Activated CD4-positive, alpha-beta T cell treated with anti-CD3 and anti-CD28 coated beads, Interleukin-2, Interleukin-6, amounts not matched to agents 100 ng/mL and 50 ng/mL, durations not matched to agents 16 hours and 8 hours (primary cell): Measurements from ENCODE around the gene VPS4A.
A peak's percentile ranks its signal among the peaks of the same experiment; 100 is the strongest.
"Not testable (repeated sequence)": the region's sequence is repeated elsewhere in the genome, so short reads cannot be mapped to it uniquely, and the experiment has no call there.

ENCODE experiments used
- DNase-seq: peaks from one replicate; pipeline ENCODE4 v3.0.0-alpha.2; 2020

VPS4A gene

DNA sequence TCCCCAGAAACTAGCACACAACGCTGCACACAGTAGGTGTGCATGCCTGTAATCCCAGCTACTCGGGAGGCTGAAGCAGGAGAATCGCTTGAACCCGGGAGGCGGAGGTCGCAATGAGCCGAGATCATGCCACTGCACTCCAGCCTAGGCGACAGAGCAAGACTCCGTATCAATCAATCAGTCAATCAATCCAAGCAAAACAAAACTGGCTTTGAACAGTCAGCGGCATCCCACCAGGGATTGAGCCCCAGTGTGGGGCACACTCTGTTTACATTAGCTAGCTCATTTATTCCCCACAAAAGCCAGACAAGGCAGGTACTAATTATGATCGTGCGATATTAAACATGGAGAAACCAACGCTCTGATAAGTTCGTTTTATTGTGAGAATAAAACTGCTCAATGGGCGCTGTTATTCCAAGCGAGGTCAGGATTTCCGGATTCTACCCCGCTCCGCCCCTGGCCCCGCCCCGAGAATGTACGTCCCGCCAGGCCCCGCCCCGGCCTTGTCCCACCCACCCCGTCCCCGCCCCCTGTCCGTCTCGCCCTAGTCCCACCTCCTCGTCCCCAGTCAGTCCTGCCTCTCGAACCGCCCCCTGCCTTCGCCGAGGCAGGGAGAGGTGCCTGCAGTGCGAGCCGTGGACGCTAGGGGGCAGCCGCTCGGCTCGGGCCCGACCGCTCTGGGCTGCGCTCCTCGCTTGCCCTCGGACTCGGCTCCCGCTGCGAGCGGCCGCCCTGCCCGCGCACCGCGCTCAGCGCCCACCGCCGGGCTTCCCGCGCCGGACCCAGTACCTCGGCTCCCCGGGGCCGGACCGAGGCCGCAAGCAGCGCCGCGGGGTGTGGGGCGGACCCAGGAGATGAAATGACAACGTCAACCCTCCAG lies at the start of gene VPS4A:
VPS4A (plus strand) TSS at position 698 of the 880 bp plus-strand sequence; CDS start at position 860, 162 bp downstream.
- DNase-seq, result peak; percentile 98

DNA sequence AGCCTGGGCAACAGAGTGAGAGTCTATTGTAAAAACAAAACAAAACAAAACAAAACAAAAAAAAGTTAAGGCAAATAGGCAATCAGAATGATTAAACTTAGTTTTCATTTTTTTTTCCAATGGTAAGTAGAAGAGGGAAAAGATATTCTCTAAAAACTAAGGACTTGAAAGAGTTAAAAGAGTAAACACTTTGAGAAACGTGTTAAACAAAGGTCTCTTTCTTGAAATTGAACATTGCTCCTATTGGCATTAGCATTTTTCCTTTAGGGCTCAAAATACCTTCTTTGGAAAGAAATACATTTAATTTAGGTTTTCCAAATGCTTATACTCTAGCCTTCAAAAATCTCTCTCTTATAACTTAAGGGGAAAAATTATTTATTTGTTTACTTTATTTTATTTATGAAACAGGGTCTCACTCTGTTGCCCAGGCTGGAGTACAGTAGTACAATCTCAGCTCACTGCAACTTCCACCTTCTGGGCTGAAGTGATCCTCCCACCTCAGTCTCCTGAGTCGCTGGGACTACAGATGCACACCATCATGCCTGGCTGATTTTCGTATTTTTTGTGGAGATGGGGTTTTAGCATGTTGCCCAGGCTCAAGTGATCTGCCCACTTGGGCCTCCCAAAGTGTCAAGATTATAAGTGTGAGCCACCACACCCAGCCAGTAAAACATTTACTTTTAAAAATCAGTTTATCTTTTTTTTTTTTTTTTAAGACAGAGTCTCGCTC lies 44.7 kb upstream of the VPS4A start:
- no peak for DNase-seq

DNA sequence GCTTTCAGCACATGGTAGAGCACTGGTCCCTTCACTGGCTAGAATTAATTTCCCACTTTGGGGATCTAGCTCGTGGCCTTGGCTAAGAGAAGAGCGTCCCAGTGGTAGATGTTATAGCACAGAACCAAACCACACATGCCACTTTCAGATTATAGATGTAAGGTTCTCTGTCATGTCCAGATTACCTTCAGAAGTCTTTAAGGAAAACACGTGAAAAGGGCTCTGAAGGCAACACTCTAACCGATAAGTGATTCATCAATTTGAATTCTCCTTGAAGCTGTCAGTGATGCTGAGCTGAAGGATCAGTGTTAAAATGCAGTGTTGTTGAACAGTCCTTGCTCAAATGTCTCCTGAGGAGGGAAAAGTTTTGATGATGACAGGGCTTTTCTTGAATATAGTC lies 43.5 kb upstream of the VPS4A start:
- no peak for DNase-seq

DNA sequence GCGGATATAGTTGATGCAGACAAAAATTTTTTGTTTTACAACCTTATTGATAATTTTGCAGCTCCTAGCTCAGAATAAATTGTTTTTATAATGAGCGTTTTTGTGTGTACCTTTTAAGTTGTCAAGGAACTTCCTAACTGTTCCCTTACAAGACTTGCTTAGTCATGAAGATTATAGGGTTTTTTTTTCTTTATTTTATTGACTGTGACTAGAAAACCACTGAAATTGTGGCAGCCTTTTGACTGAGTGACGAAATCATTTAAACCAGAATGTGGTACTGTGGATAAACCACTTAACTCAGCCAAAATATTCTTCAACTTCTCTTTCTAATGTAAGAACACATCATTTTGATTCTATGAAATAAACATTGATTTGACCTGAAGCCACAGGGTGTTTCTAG lies 40.8 kb upstream of the VPS4A start:
- DNase-seq, result no peak

DNA sequence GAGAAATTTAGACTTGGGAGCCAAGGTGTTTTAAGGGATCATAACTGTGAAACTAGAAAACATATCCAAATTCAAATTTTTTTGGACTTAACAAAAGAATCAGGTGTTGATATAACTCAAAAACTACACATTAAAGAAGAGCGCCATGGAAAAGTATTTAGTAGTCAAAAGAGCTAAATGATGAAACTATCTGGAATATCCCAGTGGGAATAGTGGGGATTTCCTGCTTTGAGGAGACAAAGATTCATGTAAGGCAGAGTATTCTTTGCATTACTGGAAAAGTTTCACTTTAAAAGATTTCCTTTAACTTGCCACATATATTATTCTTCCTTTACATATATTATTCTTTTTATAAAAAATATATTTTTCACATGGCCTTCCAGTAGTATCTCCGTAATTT lies 40.3 kb upstream of the VPS4A start:
- DNase-seq, result no peak

DNA sequence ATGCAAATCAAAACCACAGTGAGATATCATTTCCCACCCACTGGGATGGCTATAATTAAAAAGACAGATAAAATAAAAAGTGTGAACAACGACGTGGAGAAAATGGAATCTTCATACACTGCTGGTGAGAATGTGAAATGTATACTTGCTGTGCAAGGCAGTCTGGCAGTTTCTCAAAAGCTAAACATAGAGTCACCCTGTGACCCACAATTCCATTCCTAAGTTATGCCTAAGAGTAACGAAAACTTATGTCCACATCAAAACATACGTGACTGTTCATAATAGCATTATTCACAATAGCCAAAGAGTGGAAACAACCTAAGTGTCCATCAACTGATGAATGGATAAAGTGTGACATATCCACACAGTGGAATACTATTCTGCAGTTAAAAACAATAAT lies 38.1 kb upstream of the VPS4A start:
- no peak for DNase-seq

DNA sequence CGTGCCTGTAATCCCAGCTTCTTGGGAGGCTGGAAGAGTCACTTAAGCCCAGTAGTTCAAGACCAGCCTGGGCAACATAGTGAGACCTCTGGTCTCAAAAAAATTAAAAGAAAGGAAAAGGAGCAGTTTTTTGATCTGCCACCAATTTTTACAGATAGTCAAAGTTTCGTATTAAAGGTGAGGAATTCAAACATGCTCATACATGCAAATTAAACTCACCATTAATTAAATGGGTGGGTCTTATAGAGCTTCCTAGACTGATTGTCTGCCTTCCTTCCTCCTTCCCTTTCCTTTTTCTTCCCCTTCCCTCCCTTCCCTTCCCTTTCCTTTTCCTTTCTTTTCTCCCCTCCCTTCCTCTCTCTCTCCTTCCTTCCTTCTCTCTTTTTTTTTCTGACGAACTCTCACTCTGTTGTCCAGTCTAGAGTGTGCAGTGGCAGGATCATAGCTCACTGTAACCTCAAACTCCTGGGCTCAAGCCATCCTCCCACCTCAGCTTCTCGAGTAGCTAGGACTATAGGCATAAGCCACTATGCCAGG lies 36.4 kb upstream of the VPS4A start:
- DNase-seq, result no peak

DNA sequence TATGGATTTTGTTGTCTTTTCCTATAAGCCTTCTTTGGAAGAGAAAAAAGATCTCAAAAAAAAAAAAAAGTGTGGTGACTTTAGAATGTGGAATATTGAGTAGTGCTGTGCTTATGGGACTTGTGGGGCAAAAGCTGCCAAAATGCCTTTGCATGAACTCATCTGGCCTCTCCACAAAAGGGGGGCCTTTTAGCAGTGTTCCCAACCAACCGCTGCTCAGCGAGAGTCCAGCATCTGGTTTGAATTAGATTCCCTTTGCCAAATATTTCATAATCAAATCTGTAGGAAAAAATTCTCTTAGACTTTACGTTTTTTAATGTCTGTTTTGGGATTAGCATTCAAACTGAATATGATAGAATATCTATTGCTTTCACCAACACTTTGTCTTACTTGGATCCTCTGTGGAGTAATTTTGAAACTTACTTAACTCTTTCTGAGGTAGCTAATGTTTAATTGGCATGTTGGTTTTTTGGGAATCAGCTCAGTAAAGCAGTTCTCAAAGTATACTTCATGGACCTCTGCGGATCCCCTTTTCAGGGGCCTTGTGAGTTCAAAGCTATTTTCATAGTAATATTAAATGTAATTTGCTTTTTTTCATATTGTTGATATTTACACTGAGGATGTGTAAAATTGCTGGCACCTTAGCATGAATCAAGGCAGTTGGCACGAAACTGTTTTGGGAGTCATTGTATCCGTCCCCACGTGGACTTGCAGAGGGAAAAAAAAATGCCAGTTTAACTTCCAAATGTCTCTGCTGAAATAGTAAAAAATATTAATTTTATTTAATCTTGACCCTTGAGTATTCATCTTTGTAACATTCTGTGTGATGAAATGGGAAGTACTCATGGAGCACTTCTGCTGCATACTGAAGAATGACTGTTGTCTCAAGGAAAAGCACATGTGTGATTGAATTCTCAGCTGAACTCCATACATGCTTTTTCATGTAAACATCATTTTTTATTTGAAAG lies 34.7 kb upstream of the VPS4A start:
- DNase-seq, result no peak

DNA sequence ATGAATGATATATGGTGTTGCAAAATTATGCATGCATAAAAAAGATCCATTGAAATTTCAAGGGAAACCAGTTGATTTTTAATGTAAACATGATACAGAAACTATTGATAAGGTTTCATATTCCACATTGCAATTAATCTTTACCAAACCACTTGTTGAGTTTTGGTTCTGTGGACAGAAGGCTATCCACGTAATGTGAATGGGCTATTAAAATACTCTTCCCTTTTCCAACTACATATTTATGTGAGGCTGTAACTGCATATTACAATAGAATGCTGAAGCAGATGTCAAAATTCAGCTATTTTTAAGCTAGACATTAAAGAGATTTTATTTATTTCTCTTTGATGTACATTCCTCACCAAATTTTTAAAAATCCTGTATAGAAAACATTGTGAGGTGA lies 33.7 kb upstream of the VPS4A start:
- DNase-seq, result no peak

DNA sequence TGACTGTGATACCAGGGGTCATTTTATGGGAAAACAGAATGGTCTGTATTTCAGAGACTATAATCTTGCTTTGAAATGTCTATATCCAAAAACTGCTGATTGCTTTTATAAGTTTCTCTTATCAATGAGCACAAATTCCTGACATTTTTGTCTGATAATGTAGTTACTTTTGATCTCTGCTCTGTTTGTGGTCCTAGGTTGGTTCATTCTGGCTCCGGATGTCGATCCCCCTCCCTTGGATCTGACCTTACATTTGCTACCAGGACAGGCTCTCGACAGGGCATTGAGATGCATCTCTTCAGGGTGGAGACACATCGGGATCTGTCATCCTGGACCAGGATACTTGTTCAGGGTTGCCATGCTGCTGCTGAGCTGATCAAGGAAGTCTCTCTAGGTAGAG lies 27.3 kb upstream of the VPS4A start:
- DNase-seq, result no peak

DNA sequence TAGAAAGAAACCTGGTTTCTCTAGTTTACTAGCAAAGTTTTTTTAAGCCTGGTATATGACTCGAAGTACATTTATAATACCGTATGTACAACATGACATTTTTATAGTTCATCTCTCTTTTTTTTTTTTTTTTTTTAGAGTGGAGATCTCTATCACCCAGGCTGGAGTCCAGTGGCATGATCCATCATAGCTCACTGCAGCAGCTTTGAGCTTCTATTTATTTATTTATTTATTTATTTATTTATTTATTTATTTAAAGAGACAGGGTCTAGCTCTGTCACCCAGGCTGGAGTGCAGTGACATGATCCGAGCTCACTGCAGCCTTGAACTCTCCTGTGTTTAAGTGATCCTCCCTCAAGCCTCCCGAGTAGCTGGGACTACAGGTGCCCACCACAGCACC lies 25.9 kb upstream of the VPS4A start:
- DNase-seq, result no peak

DNA sequence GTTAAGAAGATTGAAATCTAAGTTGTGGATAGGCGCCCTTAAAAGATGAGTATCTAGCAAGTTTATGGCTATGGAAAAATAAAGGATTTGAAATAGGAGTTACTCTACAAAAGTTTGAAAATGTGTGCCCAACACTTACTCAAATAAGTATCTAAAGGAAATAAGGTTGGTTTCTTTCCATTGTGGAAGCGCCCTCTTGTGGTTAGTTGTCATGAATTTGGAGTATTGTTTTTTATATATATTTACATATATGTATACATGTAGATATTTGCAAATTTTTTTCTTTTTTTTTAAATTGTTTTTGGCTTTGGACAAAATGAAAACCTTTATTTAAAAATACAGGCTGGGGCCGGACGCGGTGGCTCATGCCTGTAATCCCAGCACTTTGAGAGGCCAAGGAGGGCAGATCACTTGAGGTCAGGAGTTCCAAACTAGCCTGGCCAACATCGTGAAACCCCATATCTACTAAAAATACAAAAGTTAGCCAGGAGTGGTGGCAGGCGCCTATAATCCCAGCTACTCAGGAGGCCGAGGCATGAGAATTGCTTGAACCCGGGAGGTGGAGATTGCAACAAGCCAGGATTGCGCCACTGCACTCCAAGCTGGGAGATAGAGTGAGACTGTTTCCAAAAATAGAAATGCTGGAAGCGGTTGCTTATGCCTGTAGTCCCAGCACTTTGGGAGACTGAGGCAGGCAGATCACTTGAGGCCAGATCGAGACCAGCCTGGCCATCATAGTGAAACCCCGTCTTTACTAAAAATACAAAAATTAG lies 24.0 kb upstream of the VPS4A start:
- peak; percentile 67 for DNase-seq

DNA sequence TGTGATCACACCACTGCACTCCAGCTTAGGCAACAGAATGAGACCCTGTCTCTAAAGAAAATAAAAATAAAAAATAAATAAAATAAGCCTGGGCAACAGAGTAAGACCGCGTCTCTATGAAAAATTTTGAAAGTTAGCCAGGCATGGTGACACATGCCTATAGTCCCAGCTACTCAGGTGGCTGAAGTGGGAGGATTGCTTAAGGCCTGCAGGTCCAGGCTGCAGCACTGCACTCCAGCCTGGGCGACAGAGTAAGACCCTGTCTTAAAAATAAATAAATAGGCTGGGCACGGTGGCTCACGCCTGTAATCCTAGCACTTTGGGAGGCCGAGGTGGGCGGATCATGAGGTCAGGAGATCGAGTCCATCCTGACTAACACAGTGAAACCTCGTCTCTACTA lies 19.5 kb upstream of the VPS4A start:
- not testable (repeated sequence) for DNase-seq

DNA sequence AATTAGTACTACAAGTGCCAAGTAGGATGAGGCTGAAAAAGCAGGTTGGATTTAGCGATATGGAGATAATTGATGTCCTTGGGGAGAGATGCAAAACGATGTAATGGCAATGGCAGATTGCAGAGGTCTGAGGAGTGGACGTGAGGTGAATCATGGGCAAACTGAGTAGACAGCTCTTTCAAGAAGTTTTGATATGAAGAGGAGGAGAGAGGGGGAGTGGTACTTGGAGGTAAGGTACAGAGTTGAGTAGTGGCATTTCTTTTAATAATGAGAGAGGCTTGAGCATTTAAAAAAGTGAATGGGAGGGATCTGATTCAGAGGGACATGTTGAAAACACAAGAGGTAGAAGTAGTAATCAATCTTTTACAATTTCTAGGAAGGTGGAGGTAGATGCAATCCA lies 17.7 kb upstream of the VPS4A start:
- peak; percentile 31 for DNase-seq

DNA sequence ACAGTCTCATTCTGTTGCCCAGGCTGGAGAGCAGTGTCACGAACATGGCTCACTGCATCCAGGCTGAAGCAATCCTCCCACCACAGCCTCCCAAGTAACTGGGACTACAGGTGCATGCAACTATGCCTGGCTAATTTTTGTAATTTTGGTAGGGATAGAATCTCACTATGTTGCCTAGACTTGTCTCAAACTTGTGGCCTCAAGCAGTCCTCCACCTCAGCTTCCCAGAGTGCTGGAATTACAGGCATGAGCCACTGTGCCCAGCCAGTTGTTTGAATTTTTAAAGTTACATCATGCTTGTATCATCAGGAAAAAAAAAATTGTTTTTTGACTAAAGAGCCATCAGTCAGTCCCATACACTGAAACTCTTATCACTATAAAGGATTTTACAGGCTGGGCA lies 17.1 kb upstream of the VPS4A start:
- DNase-seq, result no peak

DNA sequence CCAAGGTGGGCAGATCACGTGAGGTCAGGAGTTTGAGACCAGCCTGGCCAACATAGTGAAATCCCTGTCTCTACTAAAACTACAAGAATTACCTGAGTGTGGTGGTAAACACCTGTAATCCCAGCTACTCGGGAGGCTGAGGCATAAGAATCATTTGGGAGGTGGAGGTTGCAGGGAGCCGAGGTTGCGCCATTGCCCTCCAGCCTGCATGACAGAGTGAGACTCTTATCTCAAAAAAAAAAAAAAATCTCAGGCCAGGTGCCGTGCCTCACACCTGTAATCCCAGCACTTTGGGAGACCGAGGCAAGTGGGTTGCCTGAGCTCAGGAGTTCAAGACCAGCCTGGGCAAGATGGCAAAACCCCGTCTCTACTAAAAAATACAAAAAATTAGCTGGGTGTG lies 14.4 kb upstream of the VPS4A start:
- DNase-seq, result not testable (repeated sequence)

DNA sequence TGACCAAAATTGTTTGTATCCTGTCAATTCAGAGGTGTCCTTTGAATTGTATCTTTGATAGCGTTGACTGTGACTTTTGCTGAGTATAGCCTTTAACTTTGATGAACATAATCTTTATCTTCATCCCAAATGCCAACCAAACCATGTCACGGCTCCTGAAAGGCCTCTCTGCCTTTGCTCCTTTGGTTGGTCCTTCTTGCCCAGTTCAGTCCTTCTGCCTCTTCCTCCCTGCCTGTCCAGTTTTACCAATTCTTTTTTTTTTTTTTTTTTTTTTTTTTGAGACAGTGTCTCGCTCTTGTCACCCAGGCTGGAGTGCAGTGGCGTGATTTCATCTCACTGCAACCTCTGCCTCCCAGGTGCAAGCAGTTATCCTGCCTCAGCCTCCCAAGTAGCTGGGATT lies 12.9 kb upstream of the VPS4A start:
- no peak for DNase-seq

DNA sequence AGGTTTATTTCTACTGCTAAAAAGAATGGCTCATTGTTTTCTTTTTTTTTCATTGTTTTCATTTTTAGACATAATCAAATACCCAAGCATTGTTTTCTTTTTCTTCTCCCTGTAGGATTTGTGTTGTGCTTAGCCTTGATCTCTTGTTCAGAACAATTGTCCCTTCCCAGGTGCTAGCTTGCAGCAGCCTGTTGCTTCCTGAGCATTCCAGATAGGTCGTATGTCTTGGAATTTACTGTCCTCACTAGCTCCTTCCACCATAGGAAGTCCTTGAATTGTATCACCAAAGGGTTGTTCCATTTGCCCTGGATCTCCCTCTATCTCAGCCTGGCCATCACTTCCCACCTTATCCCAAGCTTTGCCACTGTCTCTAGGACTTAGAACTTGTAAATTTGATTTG lies 10.0 kb upstream of the VPS4A start:
- no peak for DNase-seq

DNA sequence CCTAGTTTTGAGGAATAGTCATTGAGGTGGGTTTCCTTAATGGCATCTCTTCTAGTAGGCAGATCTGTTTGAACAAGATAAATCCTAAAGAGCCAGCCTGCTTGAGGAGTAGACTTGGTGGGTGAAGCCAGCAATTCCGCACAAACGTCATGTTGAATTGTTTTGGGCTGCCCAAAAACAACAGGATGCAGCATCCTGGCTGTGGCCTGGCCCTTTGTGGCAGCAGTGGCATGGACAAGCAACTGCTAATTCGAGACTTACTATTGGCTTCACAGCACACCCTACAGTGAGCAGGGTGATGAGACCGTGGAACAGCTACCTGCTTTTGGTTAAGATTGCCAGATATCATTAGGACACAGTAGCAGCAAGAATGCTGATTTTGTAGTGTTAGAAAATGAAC lies 9.3 kb upstream of the VPS4A start:
- DNase-seq, result no peak

DNA sequence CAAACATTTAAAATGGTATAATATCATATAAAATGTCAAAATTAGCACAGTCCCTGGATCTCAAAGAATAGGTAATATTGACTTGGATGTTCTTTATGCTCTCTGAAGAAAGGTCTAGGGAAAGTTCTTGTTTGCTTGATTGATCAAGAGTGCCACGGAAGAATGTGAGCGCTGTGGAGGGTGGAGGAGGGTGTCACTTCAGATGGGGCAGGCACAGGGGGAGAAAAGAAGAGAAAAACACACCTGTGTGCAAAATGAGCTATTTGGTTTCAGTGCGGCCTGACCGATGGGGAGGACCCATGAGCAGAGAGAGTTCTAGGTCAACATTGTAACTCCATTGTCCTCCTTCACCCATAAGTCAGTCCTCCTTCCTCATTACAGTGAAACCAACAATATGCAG lies 8.8 kb upstream of the VPS4A start:
- no peak for DNase-seq

DNA sequence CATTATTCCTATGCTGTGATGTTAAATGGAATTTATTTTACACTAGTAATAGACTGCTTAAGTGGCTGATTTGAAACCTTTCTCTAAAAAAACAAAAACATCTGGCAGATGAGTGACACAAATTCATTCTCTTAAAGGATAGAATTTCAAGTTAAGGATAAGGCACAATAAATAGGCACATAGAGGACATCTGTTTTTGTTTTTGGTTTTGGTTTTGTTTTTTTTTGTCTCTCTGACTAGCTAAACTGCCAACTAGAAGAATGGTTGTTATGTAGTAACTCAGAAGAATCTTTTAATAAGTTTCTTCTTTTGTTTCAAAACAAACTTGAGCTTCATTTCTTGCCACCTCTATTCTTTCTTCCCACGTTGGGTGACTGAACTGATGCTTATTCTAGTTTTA lies 5.1 kb upstream of the VPS4A start:
- DNase-seq, result no peak

DNA sequence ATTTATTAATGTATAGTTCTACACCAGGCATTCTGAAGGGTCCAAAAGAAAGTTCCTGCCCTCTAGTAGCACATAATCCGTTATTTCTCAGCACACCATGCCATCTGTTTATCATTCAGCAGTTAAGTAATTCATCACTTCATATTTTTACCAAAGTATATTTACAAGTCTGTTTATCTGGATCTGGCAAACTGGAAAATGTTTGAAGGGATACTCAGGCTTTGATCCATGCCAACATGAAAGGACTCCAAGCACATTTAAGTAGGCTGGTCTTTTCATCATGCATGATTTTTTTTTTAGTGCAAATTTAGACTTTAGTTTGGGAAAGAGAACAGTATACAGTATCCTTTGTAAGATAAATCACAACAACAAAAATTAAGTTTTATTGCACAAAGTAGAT lies 4.1 kb upstream of the VPS4A start:
- DNase-seq, result no peak
